ENCODE results near the gene SLC25A24.
"Not testable (repeated sequence)": the region's sequence is repeated elsewhere in the genome, so short reads cannot be mapped to it uniquely, and the experiment has no call there.

The SLC25A24 gene

DNA sequence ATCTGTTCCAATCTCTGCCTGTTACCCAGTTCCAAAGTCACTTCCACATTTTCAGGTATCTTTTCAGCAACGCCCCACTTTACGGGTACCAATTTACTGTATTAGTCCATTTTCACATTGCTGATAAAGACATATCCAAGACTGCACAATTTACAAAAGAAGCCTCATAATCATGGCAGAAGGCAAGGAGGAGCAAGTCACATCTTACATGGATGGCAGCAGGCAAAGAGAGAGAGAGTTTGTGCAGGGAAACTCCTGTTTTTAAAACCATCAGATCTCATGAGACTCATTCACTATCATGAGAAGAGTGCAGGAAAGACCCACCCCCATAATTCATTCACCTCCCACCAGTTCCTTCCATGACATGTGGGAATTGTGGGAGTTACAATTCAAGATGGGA is 67.0 kb downstream of the SLC25A24 start:
- not testable (repeated sequence) for DNase-seq

DNA sequence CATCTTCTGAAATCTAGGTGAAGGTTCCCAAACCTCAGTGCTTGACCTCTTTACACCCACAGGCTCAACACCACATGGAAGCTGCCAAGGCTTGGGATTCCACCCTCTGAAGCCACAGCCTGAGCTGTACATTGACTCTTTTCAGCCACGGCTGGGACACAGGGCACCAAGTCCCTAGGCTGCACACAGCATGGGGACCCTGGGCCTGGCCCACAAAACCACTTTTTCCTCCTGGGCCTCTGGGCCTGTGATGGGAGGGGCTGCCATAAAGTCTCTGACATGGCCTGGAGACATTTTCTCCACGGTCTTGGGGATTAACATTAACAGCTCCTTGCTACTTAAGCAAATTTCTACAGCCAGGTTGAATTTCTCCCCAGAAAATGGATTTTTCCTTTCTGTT is 67.8 kb downstream of the SLC25A24 start:
- DNase-seq = not testable (repeated sequence)

DNA sequence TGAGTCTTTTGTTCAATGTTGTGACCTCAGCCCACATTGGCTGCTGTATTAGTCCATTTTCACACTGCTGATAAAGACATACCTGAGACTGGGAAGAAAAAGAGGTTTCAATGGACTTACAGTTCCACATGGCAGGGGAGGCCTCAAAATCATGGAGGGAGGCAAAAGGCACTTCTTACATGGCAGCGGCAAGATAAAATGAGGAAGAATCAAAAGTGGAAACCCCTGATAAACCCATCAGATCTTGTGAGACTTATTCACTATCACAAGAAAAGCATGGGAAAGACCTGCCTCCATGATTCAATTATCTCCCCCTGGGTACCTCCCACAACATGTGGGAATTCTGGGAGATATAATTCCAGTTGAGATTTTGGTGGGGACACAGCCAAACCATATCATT is 68.9 kb downstream of the SLC25A24 start:
- DNase-seq = not testable (repeated sequence)

DNA sequence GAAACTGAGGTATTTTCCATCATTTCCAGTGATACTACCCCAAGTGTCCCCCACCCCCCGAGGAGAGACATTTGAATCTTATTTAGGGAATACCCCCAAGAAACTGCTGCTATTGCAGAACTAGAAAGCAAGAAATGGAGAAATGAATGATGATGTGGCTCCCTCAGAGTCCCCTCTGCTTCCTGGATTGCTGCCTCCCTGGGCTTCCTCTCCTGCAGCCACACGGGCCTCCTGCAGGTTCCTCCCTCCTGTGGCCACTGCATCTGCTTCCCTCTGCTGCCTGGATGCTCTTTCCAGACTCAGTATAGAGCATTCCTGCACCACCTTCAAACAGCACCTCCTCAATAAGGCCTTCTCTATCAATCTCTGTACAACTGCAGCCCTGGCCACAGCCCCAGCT is 69.3 kb downstream of the SLC25A24 start:
- no peak for DNase-seq

DNA sequence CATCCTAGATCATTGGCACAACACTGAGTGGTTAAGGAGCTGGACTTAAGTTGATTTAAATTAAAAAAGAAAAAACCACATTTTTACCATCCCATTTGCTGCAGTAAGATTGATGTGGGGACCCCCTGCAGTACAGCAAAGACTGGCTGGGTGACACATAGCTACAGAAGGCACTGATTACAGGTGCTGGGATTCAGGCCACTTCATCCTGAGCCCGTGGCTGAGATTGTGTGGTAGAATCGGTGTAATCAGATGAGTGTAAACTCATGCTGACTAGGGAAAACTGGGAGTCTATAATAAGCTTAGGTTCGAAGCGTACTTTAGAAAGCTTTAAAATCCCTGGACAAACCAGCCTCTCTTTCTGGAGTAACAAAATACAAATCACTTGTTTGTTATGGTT is 70.1 kb downstream of the SLC25A24 start:
- DNase-seq = no peak

DNA sequence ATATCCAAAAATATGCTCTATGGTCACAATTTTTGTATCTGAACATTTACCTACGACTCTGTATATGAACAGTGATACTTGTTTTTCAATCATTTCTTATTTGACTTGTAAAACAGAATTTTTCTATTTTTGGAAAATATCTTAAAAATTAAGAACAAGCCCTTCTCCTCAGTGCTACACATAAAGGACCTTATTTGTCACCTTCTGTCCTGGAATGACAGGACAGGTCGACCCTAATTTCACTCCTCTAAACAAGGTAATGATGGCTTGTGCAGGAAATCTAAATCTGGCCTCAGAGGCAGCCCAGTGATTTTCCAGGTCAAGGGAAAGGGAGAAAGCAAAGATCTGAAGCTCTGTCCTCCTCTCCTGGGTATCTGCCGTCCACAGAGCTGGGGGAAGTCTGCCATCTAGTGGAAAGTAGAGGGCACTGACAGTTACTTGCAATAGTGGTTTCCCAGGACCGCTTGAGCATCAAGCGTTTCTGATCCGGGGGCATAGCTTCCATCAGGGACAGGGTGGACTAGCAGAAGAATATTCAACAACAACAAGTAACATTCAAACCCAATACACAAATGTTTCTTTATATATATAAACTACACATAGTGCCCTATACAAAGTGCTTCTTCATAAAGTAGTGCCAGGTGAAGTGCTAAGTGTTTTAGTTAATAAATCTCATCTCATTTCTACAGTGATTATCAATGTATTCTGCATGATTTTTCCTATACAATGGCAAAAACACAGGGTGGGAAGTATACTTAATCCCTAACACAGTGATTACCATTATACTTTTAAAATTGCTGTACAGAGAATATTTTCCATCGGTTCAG is 74.6 kb downstream of the SLC25A24 start:
- DNase-seq = peak; percentile 78

DNA sequence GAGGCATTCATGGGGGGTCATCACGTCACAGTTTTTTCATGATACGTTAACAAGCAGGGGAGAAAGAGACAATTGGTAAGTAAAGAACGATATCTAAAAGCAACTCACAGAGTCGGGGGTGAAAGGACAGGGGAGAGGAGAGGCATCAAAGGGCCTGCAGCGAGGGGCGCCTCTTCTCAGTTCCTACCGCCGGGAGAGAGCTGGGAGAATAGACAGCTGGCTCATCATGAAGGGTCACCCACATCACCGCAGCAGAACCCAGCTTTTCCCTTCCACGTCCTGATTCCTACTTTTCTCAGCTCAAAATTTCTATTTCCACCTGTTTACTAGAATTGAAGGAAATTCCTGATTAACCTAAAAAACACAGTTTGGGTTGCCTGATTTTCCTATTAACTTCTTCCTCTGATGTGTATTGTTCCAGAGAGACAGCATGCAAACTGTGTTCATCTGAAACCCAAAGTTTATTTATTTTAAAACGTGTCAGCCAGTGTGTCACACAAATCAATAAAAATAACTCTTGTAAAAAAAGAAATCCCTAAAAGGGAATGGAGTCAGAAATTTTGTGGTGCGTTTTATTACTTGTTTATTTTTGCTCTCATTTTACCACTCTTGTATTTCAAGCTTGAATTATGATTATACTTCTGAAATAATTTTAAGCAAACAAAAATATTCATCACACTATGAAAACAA is 75.4 kb downstream of the SLC25A24 start:
- no peak for DNase-seq

DNA sequence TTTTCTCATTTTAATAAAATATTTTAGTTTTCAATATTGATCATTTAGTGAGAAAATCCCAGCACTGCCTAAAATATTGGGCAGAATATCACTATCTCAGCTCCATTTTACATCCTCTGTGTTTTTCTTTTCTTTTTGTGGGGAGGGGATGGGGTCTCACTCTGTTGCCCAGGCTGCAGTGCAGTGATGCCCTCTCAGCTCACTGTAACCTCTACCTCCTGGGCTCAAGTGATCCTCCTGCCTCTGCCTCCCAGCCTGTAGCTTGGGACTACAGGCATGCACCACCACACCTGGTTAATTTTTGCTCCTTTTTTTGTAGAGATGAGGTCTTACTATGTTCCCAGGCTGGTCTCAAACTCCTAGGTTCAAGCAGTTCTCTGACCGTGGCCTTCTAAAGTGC is 76.1 kb downstream of the SLC25A24 start:
- DNase-seq = no peak

DNA sequence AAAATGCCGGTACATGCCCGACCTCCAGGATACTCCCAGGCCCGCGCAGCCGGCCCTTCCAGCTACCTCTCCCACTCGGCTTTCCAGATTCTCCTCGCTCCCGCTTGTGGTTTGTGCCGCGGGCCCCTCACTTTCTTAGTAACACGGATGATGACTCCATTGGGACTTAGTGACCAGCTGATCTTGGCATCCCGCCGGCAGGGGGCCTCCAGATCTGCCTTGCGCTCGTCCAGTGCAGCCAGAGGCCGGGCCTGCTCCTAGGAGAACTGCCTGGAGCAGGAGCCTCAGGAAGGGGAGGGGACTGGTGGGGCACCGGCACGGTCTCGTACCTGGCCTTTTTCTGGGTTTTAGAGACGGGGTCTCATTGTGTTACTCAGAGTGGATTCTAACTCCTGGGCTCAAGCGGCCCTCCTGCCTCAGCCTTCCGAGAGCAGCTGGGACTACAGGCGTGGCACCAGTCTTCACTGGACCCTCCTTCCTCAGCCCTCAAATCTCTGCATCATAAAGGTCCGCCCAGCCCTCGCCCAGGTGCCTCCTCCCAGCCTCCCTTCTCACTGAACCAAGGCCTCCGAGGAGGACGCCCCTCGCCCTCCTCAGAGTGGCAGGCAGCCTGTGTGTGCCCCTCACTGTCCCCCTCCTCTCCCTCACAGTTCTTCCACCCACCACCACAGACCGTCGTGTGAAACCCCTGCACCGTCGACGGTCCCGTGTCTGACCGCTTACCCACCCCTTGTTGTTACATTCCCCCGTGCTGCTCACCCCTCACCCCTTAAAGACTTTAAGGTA is 78.6 kb downstream of the SLC25A24 start:
- no peak for DNase-seq

DNA sequence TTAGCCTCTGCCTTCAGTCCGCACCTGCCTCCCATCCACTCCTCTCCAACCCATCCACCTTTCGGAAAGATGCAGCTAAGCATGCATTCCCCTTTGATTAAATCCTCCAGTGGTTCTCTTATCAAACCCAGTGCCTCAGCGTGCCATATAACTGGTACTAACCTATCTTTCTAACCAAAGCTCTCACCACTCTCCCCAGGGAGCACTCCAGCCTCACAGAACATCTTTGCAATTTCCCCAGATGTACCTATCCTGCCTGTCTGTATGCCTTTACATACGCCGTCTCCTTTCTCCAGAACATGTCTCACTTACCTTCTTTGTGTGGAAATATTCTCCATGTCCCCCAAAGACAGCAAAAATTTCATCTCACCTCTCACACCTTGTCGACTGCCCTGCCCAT is 80.0 kb downstream of the SLC25A24 start:
- no peak for DNase-seq

DNA sequence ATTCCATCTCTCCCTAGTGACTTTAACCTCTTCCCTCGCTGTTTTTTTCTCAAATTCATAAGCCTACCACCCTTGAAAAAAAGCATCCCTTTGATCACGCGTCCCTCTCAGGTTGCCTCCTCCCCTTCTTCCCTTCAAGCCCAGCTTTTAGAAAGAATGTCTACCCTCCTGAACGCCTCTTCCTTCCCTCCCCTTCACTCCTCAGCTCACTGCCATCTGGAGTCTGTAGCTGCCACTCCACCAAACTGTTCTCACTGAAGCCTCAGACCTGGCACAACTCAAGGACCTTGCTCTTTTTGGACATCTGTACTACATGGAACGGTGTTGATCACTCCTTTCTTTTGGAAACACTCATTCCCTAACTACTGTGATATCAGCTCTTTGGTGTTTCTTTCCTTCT is 80.6 kb downstream of the SLC25A24 start:
- no peak for DNase-seq

DNA sequence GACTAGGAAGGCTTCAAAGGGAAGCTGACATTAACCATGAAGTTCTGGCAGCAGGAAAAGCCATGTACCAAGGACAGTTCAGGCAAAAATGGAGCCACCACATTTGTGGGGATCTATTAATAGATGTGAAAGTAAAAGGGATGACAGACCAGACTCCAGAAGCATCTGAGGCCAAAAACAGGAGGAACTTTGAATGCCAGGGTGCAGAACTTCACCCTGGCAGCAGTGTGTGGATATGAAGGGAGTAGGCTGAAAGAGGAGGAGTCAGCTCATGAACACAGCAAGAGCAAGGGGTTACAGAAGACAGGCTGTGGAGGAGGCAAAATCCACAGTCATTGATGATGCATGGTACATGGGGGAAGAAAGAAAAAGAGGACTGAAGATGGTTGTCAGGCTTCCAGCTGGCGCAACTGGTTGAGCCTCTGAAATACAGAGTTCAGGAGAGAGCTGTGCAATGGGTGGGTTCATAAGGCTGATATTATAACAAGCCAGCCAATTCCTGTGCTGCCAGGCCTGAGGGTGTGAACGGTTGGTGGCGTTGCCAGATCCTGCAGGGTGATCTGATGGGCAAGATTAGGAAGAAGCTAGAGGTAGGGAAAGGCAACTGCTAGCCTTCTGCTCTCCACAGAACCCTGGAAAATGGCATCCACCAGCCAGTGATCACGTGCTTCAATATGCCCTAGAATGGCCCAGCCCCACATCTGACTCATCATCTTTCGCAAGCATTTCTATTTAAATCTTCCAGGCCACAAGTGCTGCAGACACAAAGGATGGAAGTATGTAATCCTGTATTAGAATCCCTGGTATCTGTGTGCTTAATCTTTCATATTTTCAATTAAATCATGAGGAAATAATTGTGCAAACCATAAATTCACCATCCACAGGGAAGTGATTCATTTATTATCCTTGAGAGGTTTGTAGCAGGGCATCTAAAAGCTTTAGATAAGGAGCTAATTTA is 81.9 kb downstream of the SLC25A24 start:
- DNase-seq = peak; percentile 15

DNA sequence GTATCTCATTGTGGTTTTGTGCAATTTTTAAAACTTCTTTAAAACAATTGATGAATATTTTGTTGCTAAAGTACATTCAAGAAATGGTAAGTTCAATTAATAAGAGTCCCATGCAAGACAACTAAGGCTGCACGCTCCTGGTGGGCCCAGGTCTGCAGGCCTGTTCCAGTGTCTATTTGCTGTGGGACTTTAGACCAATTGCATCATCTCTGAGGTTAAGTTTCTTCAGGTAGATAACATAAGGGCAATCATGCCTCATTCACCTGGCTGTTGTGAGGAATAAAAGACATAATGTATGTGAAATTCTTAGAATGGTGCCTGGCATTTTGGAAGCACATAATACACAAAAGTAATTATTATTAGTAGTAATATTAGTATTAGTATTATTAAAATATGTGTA is 82.9 kb downstream of the SLC25A24 start:
- DNase-seq = no peak

DNA sequence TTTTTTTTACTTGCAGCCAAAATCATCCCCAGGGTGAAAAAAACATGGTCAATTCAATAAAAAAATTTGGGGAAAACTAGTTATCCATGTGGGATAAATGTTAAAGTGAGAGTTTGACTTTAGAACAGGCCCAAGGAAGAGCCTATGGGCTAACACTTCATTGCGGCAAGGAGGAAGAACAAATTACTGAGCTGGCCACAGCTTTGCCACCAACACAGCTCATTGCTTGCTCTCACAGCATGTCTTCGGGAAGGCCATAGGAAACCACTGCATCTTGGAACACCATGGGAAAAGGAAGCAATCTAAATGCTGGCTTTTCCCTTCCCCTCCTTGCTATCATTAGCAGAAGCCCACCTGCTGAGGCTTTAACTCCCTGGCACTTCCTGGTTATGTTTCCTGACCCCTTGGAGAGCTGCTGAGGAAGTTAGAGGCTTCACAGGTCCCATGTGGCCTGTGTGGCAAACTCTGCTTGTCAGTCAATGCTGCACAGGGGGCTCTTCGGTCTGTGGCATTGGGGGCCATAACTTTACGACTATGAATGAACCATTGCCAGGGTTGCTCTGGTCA is 86.0 kb downstream of the SLC25A24 start:
- no peak for DNase-seq

DNA sequence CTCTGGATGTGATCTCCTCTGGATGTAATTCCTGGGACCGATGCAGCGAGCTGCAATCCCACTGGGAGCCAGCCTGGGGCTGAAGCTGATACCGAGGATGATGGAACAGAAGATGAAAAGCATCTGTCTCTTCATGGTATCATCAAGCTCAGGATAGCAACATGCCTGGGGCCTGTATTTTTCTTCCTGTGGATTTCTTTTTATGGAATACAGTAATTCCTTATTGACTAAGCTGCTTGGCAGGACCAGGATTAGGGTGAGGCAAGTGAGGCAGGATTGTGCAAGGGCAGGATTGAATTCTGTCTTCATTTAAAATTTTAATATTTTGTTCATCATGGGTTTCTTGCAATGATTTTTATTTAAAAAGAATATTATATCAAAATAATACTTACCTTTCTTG is 86.6 kb downstream of the SLC25A24 start:
- no peak for DNase-seq

DNA sequence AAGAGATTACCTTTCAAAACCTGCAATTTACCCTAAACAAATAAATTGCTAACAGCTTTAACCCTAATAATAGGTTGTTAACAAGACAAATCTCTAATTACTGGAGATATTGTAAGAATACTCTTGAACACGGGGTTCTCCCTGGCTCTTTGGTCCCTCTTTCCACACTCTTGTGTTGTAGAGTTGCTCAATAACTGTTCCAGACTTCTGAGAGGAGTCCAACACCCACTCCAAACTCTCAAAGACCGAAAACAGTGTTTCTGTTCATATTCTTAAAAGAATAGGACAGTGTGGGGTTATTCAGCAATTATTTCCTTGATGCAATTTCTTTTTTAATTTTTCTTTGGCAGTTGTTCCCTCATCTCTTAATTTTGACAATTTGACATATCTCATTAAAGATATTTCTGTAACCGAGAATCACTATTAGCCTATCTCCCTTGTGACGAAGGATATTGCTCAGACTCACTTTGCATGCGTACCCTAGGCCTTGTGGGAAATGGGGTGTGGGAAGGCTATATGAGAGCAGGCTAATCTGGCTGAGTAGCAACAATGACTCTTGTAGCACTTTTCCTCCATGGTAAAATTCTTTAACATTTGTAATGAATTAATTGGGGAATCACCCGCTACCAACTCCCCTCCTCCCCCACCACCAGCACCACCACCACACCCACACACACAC is 90.7 kb downstream of the SLC25A24 start:
- no peak for DNase-seq

DNA sequence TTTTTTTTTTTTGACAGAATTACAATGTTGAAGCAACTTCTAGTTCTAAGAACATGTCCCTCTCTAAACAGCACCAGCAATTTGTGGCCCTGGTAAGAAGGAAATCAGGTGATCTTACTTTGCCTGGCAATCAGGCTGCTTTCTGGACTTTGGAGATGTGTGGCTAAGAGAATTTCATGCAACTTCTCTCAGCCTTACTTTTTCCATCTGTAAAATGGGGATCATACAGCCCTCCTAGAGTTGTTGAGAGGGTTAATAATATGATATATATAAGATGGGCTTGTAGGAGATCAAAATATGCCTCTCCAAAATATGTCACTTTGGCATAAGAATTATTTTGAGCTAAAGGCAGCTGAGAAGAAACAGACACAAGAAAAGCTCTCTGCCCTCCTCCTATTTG is 92.0 kb downstream of the SLC25A24 start:
- DNase-seq = no peak

DNA sequence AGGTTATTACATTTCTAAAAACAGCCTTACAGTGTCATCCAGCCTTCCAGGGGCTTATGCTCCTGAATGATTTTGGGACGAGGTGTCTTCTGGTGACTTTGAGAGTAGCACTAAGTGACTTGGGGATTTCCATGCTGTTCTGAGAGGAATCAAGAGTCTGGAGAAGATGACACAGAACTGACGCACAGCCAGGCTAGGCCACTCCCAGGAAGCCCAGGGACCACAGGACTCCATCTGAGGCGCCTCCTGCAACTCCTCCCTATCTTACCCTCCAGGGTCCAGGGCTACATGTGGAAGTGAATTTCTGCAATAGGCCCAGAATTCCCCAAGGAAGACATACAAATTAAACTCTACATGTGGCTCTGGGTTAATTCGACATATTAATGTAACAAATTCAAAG is 92.5 kb downstream of the SLC25A24 start:
- DNase-seq = peak; percentile 19

DNA sequence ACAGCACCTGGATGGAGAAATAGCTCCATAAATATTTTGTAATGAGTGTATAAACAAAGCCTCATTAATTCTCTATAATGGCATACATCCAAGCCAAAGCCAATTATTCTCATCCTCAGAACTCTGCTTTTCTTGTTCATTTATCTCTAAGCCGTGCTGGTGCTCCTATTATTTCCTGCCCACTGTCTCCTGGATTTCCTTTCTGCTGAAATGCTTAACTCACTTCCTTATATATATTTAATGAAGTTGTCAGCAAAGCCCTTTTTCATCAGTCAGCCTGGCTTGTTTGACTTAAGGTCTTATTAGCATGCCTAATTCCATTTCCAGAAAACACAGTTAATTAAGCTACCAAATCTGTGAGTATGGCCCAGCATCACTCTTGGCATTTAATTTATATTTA is 93.4 kb downstream of the SLC25A24 start:
- DNase-seq = no peak

DNA sequence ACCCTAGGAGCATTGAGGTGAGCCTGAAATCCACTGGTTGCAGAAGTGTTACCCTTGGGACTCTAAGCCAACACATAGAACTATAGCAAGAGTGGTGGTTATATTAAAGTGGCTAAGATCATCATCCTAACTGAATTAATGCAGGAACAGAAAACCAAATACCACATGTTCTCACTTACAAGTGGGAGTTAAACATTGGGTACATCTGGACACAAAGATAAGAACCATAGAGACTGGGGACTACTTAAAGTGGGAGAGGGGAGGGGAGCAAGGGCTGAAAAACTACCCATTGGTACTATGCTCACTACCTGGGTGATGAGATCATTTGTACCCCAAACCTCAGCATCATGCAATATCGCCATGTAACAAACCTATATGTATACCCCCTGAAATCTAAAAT is 100.0 kb downstream of the SLC25A24 start:
- DNase-seq = peak; percentile 65

DNA sequence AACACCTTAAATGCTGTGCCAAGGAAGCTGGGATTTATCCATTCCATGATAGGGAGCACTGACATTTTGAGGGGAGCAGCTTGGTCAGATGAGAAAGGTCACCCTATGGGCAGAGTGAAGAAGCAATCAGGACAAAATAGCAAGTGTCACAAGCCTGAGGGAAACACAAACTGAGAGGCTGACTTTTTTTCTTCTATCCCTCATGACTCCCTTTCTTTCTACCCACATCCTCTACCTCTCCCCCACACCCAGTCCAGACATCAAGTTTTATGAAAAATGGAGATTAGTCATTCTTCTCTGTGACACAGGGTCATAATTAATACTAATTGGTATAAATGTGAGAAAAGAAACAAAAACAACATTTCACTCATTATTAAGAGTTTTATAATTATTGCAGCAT is 103.1 kb downstream of the SLC25A24 start:
- DNase-seq = no peak

DNA sequence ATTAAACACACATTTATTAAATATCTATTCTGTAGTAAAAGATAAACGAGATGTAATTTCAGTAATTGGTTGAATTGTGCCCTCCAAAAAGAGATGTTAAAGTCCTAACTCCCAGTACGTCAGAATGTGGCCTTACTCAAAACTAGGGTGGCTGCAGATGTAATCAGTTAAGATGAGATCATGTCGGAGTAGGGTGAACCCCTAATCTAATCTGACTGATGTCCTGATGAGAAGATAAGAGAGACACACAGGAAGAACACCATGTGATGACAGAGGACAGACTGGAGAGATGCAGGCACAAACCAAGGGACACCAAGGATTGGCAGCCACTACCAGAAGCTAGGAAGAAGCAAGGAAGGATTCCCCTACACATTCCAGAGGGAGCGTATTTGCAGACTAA is 104.1 kb downstream of the SLC25A24 start:
- no peak for DNase-seq

All from hematopoietic multipotent progenitor cell treated with erythropoietin and hydrocortisone succinate and interleukin-3 and kit ligand, for 8 days (in vitro differentiated cells).